Hematopoietic multipotent progenitor cell treated with erythropoietin and hydrocortisone succinate and interleukin-3 and kit ligand, for 8 days (in vitro differentiated cells): ENCODE measurements around the gene MOB1A.
"Not testable (repeated sequence)": the region's sequence is repeated elsewhere in the genome, so short reads cannot be mapped to it uniquely, and the experiment has no call there.

Experiments used
- DNase-seq: peaks from one replicate; pipeline ENCODE4 v3.0.0-alpha.2; 2015

The MOB1A gene

GRCh38 chr2:74178211-74179062, at the start of gene MOB1A:
TSS of gene MOB1A (minus strand) at chr2:74178879. CDS start at chr2:74178674, 205 bp downstream.
- DNase-seq = peak; percentile 99

DNA sequence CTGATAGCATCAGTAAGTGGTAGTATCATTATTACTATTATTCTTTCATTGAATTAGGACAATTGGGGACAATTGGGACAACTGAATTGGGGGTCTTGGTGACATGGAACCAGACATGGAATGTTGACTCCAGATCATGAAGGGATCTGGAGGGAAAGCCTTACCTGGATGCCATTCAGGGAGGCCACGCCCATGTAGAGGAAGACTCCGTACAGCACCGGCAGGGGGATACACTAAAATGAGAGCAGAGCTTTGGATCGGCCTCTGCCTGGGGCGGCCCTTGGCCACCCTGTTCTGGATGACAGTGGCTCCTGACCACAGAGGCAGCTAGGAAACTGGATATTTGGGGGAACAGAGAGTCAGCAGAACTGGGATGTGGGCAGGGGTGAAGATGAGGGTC, 49.0 kb upstream of the MOB1A start:
- DNase-seq = no peak

DNA sequence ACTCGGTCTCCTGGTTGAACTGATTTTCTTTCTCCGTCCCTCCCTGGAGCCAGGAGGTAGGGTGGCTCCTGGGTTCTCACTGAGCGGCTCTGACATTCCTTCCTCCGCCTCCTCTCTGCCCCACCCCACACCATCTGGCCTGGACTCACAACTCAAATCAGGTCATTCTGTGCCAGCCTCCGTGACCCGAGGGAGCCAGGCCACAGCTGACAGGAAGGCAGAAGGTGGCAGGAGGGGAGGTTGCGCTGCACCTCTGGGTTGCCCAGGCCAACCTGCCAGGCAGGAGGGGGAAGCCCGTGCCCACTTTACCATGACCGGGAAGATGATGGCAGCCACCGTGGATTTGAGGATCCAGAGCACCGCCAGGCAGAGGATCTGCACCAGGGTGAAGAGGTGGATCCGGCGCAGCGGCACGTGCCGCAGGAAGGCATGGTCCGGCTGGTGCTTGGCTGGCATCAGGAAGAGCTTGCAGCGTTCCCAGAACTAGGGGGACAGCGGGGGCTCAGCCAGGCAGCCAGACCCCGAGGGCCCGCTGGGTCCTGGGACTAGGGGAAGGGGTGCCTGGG, 48.1 kb upstream of the MOB1A start:
- no peak for DNase-seq

DNA sequence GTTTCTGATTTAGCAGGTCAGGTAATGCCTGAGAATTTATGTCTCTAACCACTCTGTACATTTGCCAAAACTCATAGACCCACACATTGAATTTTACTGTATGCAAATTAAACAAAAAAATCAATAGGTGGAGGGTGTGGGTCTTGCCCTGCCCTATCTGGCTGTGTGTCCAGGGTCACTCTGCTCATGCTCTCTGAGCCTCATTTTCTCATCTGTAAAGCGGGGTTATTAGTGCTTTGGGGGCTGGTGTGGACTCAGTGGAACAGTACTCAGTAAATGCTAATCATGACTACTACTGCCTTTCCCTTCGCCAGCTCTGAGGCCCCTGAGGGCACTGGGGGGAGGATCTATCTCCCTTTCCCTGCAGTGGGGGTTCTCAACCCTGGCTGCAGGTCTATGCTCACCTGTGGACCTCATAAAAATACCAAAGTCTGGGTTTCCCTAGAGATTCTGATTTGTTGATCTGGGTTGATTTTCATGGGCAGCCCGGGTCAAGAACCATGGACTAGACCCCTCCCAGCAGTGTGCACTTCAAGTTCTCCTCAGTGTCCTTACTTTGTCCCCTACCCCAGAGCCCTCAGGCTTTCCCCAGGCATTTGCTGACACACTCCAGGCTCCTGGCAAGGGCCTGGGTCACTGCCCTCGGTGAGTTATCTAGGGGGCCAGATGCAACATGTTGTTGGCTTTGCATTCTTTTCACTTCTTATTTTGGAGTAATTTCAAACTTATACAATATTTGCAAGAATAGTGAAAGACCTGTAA, 47.2 kb upstream of the MOB1A start:
- no peak for DNase-seq

GRCh38 chr2:74223941-74224770, 45.5 kb upstream of the MOB1A start:
- no peak for DNase-seq

GRCh38 chr2:74222300-74222650, 43.6 kb upstream of the MOB1A start:
- no peak for DNase-seq

DNA sequence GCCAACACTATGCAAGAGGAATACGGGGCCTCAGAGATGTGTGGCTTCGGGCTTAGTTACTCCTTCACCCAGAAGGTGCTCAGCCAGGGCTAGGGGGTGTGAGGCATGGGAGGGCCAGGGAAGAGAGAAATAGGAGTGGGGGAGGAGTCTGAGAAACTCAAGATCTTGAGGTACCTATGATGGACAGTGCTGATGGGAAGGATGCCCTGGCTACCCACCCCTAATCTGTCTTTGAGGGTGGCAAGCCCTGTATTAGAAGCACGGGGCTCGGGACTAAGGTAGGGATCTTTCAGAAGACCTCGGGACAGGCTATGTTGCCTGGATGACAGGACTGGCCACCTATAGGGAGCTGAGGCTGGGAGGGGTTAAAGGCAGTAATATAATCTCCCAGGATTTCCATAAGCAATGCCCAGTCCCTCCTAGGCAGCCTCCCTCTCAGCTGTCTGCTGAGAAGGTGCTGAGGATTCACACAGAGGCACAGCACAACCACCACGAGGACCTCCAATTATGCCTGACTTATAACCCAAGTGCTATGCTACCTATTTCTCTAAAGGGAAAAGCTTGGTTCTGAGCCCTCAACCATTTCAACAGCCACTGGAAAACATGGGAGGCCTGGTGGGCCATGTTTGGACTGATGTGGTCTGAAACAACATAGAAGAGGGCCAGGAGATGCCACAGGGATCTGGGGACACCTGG, 43.1 kb upstream of the MOB1A start:
- no peak for DNase-seq

DNA sequence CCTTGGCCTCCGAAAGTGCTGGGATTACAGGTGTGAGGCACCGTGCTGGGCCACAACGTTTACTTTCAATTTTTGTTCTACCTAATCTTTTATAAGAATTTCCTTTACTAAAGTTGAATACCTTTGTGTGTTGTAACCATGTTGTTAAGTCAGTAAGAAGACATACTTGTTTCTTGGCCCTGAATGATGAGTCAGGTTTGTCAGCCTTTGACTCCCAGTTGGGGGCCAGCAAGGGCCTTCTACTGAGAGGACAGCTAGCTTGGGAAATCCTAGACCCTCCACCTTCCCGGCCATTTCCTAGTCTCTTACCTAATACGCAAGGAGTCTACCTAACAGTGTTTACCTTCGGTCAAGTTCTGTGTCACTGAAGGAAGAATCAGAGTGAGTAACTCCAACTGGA, 42.4 kb upstream of the MOB1A start:
- DNase-seq = no peak

DNA sequence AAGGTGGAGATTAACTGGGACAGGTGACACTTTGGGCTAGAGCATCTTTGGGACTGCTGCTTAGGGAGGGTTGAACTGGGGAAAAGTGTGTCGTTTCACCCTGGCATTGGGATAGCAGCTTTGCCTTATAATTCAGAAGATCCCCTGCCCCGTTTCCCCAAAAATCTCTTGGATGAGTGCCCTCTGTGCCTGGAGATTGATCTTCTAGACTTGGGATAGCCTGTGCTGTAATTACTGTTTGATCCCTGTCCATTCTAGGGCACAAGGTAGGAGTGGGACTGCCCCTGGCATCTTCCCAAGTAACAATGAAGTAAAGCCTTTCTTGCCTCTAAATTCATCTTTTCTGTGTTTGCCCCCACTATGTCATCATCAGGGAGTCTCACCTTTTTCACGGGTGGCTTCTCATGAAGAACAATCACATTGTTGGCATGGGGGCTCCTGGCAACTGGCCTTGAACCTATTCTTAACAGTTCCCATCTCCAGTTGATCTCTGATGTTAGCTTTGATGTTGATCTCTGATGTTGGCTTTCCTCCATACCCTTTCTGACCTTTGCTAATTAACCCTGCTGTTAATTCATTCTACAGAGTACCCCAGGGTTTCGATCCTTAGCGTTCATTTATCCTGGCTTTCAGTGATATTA, 41.3 kb upstream of the MOB1A start:
- no peak for DNase-seq

GRCh38 chr2:74216642-74217041, 38.0 kb upstream of the MOB1A start:
- no peak for DNase-seq

DNA sequence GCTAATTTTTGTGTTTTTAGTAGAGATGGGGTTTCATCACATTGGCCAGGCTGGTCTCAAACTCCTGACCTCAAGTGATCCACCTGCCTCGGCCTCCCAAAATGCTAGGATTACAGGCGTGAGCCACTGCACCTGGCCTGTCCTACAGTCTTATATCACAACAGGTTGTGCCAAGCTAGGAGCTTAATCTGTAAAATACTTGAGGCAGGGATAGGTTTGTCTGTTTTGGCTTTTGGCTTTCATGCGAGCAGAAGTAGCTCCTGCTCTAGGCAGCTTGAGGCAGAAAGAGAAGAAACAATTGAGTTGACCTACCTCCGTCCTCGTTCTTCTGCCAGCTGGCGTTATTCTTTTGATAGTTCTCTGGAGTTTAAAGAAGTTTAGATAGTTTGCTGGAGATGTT, 37.1 kb upstream of the MOB1A start:
- DNase-seq = not testable (repeated sequence)

GRCh38 chr2:74212702-74213410, 34.2 kb upstream of the MOB1A start:
- DNase-seq = no peak

DNA sequence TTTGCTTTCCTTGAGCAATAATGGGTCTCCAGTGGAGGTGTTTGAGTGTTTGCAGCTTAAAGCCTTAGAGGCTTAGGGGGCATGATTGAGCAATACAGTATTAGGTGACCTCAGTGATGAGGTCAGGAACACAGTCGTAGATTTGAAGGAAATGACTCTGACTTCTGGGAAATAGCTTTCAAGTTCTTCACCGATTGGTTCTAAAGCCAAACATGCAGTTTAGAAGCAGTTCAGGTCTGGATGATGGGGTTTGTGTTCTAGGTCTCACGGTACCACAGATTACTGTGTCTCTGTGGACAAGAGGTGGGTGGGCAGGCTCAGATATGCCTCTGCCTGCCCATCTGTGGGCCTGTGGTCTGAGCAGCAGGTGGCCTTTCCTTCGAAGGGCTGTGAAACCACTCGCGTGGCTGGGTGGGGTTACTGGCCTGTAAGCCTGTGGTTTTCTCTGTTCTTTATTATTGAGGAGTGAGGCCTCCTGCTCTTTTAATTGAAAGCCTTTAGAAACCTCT, 27.6 kb upstream of the MOB1A start:
- DNase-seq = peak; percentile 69

DNA sequence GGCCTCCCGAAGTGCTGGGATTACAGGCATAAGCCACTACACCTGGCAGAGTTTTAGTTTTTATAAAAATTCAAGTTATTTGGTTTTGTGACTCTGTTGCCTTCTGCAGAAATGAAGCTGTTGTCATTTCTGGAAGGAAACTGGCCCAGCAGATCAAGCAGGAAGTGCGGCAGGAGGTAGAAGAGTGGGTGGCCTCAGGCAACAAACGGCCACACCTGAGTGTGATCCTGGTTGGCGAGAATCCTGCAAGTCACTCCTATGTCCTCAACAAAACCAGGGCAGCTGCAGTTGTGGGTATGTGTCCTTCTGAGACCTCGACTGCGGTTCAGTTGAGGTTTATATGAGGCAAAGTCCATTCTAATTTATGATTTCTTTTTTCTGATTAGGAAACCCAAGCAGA, 26.9 kb upstream of the MOB1A start:
- DNase-seq = peak; percentile 44

GRCh38 chr2:74205113-74205512, 26.4 kb upstream of the MOB1A start:
- no peak for DNase-seq

GRCh38 chr2:74204436-74204835, 25.8 kb upstream of the MOB1A start:
- DNase-seq = no peak

DNA sequence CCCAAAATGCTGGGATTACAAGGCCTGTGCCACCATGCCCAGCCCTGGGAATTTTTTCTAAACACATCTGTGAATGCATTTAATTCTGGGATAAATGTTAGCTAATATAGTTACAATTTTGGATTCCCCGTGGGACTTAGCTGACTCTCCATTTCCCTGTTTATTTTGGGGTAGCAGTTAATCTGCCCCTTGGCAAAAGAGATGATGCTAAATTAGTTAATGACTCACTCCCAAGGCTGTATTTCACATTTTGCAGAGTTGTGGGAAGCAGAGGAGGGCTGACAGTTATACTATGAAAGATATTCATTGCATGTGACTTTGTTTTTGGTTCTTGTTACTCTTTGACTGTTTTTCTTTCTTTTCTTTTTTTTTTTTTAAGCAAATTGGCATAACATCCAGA, 22.9 kb upstream of the MOB1A start:
- DNase-seq = no peak

- DNase-seq = no peak
Observed at GRCh38 chr2:74201196-74201595, 22.5 kb upstream of the MOB1A start.

GRCh38 chr2:74199871-74200305, 21.2 kb upstream of the MOB1A start:
- no peak for DNase-seq

DNA sequence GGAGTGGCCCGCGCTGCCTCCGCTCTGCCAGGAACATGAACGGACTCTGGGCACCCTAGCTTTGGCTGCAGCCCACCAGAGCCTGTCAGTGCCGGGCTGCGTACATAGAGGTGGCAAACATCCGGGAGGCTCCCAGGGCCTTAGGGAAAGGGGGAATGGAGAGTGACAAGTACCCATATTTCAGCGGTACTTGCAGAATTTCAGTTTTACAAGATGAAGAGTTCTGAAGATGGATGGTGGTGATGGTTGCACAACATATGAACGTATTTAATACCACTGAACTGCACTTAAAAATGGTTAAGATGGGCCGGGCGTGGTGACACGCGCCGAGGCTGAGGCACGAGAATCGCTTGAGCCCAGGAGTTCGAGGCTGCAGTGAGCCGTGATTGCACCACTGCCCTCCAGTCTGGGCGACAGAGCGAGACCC, 20.6 kb upstream of the MOB1A start:
- DNase-seq = no peak
